Activated CD8-positive, alpha-beta memory T cell treated with anti-CD3 and anti-CD28 coated beads, Interleukin-2, amount 50 U/mL, for 1 hour (primary cell): ENCODE measurements around the gene LEPROT.
"Not testable (repeated sequence)": the region's sequence is repeated elsewhere in the genome, so short reads cannot be mapped to it uniquely, and the experiment has no call there.

Experiments
- DNase-seq: peaks from one replicate; pipeline ENCODE4 v3.0.0-alpha.2; 2020; ENCODE audit errors: extremely low read depth

Gene LEPROT

GRCh38 chr1:65420590-65421350, at the start of gene LEPROT, which contains the start of gene LEPR:
Gene LEPROT (plus strand): TSS chr1:65420668. CDS start chr1:65420725, 57 bp downstream.
Gene LEPR (plus strand): TSS chr1:65420668. CDS start chr1:65565566, 144,898 bp downstream.
- DNase-seq, result no peak

GRCh38 chr1:65371544-65371943, 48.9 kb upstream of the LEPROT start:
- DNase-seq, result no peak

GRCh38 chr1:65372557-65372956, 47.9 kb upstream of the LEPROT start:
- DNase-seq, result no peak

GRCh38 chr1:65377496-65378246, 42.8 kb upstream of the LEPROT start:
- no peak for DNase-seq

GRCh38 chr1:65378247-65378946, 42.1 kb upstream of the LEPROT start:
- DNase-seq, result no peak

GRCh38 chr1:65384426-65384825, 36.0 kb upstream of the LEPROT start:
- DNase-seq, result not testable (repeated sequence)

GRCh38 chr1:65386439-65386838, 34.0 kb upstream of the LEPROT start:
- DNase-seq, result no peak

- no peak for DNase-seq
Observed at GRCh38 chr1:65387821-65388220, 32.6 kb upstream of the LEPROT start.

GRCh38 chr1:65388908-65389695, 31.4 kb upstream of the LEPROT start:
- no peak for DNase-seq

- no peak for DNase-seq
Observed at GRCh38 chr1:65392497-65392896, 28.0 kb upstream of the LEPROT start.

- DNase-seq, result no peak
Observed at GRCh38 chr1:65393347-65393746, 27.1 kb upstream of the LEPROT start.

GRCh38 chr1:65393928-65394327, 26.5 kb upstream of the LEPROT start:
- DNase-seq, result no peak

GRCh38 chr1:65395887-65396612, 24.4 kb upstream of the LEPROT start:
- no peak for DNase-seq

- no peak for DNase-seq
Observed at GRCh38 chr1:65398083-65398482, 22.4 kb upstream of the LEPROT start.

- no peak for DNase-seq
Observed at GRCh38 chr1:65399003-65399402, 21.5 kb upstream of the LEPROT start.

GRCh38 chr1:65401612-65402011, 18.9 kb upstream of the LEPROT start:
- no peak for DNase-seq

- no peak for DNase-seq
Observed at GRCh38 chr1:65404941-65405340, 15.5 kb upstream of the LEPROT start.

GRCh38 chr1:65407877-65408276, 12.6 kb upstream of the LEPROT start:
- DNase-seq, result no peak

GRCh38 chr1:65409314-65409713, 11.2 kb upstream of the LEPROT start:
- DNase-seq, result no peak

- no peak for DNase-seq
Observed at GRCh38 chr1:65409816-65410326, 10.6 kb upstream of the LEPROT start.
